Stimulated activated CD4-positive, alpha-beta T cell treated with anti-CD3 and anti-CD28 coated beads, Interleukin-1b, Interleukin-23, amount 100 ng/mL, for 1 hour (primary cell): ENCODE measurements around the gene APOO.
"Not testable (repeated sequence)": the region's sequence is repeated elsewhere in the genome, so short reads cannot be mapped to it uniquely, and the experiment has no call there.

Source experiments
- DNase-seq, 2 donors: peaks; one replicate each; pipeline ENCODE4 v3.0.0-alpha.2; 2020; ENCODE audit warnings: low read depth in 2 of 2

Gene APOO

GRCh38 chrX:23902419-23902818 is 5.3 kb downstream of the APOO start:
- no peak for DNase-seq

GRCh38 chrX:23901805-23902204 is 5.9 kb downstream of the APOO start:
- DNase-seq, result no peak

- no peak for DNase-seq
Measured at GRCh38 chrX:23901060-23901459, 6.7 kb downstream of the APOO start.

- no peak for DNase-seq
Measured at GRCh38 chrX:23900220-23900797, 7.4 kb downstream of the APOO start.

GRCh38 chrX:23898412-23898959 is 9.3 kb downstream of the APOO start:
- DNase-seq, result no peak

GRCh38 chrX:23896981-23897380 is 10.8 kb downstream of the APOO start:
- no peak for DNase-seq

GRCh38 chrX:23896539-23896938 is 11.2 kb downstream of the APOO start:
- DNase-seq, result not testable (repeated sequence)

GRCh38 chrX:23894993-23895392 is 12.7 kb downstream of the APOO start:
- DNase-seq, result not testable (repeated sequence)

GRCh38 chrX:23890933-23891332 is 16.8 kb downstream of the APOO start:
- no peak for DNase-seq

GRCh38 chrX:23888887-23889501 is 18.7 kb downstream of the APOO start:
- no peak for DNase-seq

- no peak for DNase-seq
Measured at GRCh38 chrX:23887918-23888317, 19.8 kb downstream of the APOO start.

GRCh38 chrX:23887451-23887850 is 20.3 kb downstream of the APOO start:
- DNase-seq, result no peak

GRCh38 chrX:23885803-23886202 is 21.9 kb downstream of the APOO start:
- DNase-seq, result no peak

- DNase-seq, result no peak
Measured at GRCh38 chrX:23884427-23885024, 23.2 kb downstream of the APOO start.

- no peak for DNase-seq
Measured at GRCh38 chrX:23883737-23884354, 23.9 kb downstream of the APOO start.

- DNase-seq, result no peak
Measured at GRCh38 chrX:23879380-23880090, 28.2 kb downstream of the APOO start.

GRCh38 chrX:23871905-23872546 is 35.7 kb downstream of the APOO start:
- no peak for DNase-seq

GRCh38 chrX:23870041-23870440 is 37.7 kb downstream of the APOO start:
- DNase-seq, result no peak

GRCh38 chrX:23864742-23865326 is 42.9 kb downstream of the APOO start:
- DNase-seq, result no peak

GRCh38 chrX:23861952-23862351 is 45.8 kb downstream of the APOO start:
- DNase-seq, result not testable (repeated sequence)

GRCh38 chrX:23861215-23861896 is 46.4 kb downstream of the APOO start:
- DNase-seq, result no peak
